ENCODE data around the gene NUDT16L1.

NUDT16L1 gene

GRCh38 chr16:4696172-4696904, 3.0 kb downstream of the NUDT16L1 start:
- no peak for DNase-seq

DNA sequence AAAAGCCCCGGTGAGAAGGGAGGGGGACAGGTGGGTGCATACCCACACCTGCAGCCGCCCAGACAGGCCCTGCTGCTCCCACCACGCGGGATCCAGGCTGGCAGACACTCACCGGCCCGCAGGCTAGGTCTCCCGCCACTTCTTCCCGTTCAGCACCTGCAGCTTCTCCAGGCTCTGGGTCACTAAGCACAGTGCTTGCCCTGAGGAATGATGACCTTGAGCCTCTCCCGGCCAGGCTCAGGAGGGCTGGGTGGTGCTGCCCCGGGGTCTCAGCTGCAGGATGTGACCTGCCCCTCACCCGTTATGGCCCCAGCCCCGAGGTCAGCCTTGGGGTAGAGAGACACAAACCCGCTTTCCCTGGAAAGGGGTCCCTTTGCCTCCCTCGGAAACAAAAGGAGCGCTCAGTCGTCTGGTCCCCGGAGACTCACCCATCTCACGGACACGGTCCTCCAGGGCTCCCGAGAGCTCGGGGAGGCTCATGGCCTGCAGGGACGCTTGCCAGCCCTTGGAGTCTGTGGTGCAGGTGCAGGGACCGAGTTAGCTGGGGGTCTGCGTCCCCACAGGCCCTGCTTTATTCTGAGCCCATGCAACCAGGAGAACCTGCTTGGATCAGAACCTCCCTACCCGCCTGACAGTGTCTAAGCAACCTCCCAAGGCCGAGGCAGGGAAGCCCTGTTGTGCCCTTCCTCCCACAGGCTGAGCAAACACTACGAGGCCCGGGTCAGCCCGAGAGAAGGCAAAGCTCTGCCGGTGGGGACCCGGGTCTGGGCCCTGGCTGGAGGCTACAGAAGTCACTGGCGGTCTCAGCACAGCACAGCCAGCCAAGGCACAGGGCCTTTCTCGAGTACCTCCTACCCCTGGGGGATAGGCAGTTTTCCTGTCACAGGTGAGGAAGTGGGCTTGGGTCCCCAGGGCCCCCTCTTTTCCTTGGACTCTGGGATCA, 3.8 kb downstream of the NUDT16L1 start:
- no peak for DNase-seq

- DNase-seq, result no peak
Measured at GRCh38 chr16:4697848-4698291, 4.5 kb downstream of the NUDT16L1 start.

- no peak for DNase-seq
Measured at GRCh38 chr16:4698321-4699045, 5.1 kb downstream of the NUDT16L1 start.

DNA sequence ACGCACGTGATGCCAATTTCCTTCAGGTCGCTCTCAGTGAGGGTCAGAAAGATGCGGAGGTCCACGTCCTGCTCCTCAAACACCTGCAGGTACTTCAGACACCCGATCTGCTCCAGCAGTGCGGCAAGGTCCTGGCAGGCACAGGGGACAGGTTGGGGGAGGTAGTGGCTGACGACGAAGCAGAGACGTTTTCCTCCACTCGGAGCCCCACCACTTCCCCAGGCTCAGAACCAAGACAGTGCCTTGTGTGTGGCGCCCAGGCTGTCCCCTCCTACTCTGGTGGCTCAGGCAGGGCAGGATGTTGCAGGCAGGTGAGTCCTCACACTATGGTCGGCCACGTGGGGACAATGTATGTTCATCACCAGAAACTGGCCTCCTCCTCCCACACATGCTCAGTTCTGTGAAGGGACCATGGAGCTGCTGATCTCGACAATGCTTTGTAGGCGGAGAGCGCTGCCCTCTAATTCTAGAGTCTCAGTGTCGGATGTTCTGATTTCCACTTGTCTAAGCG, 5.7 kb downstream of the NUDT16L1 start:
- DNase-seq, result no peak

DNA sequence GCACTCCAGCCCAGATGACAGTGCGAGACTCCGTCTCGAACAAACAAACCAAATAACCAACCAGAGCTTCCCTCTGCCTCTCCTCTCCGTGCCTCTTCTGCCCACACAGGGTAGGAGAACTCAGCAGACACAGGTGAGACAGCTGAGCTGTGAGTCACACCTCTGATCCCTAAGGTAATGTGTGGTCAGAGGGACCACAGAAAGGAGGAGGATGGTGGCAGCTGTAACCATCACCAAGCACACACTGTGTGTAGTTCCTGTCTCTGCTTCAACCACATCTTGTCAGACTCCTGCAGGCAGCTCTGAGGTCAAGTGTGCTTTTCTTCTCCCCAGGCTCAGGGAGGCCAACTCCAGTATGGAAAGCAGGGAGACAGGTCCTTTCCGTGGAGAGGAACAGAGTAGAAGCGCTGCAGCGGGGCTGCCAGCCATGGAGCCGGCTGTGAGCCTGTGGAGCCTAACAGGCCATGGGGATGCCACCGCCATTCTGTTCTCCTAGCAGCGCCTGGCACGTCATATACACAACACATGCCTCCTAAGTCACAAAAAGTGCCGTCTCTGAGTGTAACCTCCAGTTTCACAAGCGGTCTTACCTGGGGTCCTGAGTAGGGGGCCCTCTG, 7.1 kb downstream of the NUDT16L1 start:
- DNase-seq, result no peak

- no peak for DNase-seq
Measured at GRCh38 chr16:4700997-4701743, 7.8 kb downstream of the NUDT16L1 start.

DNA sequence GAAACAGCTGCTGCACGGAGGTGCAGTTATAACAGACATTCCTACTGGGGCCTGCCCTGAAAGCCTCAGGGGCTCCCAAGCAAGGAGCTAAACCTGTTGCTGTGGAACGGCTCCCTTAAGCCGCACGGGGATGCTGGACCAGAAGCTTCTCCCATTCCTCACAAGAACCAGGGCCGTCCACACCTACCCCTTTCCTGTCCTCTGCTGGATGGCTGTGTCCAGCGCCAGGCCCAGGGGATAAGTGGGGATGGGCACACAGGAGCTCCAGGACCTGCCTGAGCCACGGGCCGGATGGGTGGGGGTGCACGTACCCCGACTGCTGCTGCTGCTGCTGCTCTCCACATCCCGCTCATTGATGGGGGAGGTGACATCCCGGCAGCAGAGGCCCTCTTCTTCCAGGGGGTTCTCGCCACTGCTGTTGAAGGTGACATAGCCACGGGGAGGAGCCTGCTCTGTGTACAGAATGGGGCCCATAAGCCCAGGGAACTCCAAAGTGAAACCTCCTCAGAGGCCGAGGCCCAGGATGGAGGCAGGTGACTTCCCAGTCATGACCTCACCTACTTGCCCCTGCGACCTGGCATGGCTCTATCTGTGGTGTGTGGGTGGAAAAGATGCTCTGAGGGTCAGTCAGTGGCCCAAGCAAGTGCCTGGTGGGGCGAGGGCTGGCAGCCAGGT, 8.6 kb downstream of the NUDT16L1 start:
- no peak for DNase-seq

- no peak for DNase-seq
Measured at GRCh38 chr16:4702466-4702808, 9.1 kb downstream of the NUDT16L1 start.

- DNase-seq, result no peak
Measured at GRCh38 chr16:4703906-4704305, 10.5 kb downstream of the NUDT16L1 start.

- DNase-seq, result no peak
Measured at GRCh38 chr16:4704491-4704890, 11.1 kb downstream of the NUDT16L1 start.

DNA sequence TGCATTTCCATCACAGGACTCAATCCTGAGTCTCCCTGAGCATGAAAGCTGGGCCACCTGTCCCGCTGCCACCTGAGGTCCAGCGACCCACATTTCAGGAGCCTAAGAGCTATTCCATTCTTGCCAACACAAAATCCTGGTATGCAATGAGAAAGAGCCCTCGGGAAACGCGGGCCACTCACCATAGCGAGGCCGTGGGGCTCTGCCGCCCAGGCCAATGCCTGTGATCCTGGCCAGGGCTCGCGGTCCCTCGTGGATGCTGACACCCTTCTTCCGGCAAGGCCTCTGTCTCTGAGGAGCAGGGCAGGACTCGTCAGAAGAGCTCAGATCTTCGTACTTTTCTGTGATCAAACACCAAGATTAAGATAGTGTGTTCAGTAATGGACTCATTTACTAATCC, 11.6 kb downstream of the NUDT16L1 start:
- DNase-seq, result no peak

DNA sequence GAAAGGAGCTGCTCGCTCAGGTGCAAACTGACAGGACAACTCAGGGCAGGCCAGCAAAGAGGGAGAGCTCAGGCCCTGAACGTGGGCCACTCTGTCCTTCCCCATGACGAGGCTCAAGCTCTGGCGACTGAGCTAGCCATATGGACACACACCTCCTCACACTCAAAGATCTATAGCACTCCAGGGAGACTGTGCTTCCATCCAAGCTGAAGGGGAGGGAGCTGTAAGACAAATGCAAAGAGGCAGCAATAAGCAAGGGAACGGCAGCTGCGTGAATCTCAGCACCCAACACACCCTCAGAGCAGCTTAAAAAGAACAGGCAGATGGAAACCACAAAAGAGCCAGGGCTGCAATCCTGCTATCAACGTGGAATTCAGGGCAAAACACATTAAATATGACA, 13.5 kb downstream of the NUDT16L1 start:
- no peak for DNase-seq

DNA sequence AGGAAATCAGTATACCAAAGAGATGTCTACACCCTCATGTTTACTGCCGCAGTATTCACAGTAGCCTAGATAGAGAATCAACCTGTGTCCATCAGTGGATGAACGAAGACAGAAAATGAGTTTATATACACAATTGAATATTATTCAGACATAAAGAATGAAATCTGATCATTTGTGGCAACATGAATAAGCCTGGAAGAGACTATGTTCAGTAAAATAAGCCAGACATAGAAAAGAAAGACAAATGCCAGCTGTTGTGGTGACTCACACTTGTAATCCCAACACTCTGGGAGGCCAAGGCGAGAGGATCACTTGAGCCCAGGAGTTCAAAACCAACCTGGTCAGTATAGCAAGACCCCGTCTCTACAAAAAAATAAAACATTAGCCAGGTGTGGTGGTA, 16.1 kb downstream of the NUDT16L1 start:
- DNase-seq, result no peak

DNA sequence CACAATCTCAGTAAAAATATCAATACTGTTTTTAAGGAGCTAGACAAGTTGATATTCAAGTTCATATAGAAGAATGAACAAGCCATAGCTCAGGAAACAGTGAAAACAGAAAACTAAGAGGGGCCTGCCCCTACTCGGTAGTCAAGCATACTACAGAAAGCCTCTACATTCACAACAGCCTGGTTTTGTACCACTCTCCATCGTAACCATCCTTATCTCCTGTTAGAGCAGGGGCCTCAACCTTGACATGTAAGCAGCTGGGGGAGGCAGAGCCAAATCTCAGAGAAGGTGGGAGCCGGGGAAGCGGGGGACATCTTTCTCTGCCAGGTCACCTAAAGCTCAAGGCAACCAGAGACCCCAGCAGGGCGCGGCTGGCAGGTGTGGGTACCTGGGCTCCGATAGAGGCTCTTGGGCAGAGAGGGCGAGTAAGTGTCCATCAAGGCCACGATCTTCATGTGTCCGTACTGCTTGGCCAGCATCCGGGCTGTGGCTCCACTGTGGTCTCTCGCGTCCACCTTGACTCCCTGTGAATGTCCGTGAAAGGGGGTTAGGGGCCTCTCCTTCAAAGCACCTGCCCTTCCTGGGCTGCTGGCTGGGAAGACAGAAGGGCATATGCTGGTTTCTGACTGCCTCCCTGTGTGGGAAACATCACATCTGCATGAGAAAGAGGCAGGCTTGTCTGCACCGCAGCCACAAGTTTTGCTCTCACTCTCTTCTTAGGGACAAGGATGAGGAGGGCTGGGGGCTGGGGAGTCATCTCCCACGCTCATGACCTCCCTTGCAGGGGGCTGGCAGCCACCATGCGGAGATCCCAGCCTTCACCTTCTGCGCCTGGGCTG, 20.5 kb downstream of the NUDT16L1 start:
- no peak for DNase-seq

- DNase-seq, result no peak
Measured at GRCh38 chr16:4714996-4715395, 21.6 kb downstream of the NUDT16L1 start.

GRCh38 chr16:4718466-4718865, 25.1 kb downstream of the NUDT16L1 start:
- no peak for DNase-seq

DNA sequence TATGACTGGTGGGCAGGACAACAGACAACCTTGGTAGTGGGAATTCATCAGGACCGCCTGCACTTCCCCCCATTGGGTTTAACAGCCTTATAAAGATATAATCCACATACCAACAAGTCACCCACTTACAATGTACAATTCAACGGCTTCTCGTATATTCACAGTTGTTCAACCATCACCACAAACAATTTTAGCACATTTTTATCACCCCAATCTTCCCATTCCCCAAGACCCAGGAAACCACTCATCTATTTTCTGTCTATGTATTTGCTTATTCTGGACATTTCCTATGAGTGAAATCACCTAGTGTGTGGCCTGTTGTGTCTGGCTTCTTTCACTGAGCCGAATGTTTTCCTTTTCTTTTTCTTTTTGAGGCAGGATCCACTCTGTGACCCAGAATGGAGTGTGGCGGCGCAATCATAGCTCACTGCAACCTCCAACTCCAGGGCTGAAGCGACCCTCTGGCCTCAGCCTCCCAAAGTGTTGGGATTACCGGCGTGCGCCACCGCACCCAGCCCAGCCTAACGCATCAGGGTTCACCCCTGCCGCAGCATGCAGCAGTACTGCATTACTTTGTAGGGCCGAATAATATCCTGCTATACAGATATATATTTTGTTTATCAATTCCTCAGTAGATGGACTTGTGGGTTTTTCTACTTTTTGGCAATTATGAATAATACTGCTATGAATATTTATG, 29.9 kb downstream of the NUDT16L1 start:
- no peak for DNase-seq

- DNase-seq, result no peak
Measured at GRCh38 chr16:4724661-4725270, 31.4 kb downstream of the NUDT16L1 start.
